Left cardiac atrium (tissue), 4 donors: ENCODE data around the gene DHRS12. TPM values are rescaled to one million over a fixed set of nuclear protein-coding genes. Genes with fewer than 3 reads are reported as not detected.

Experiments used
- ATAC-seq, 2 donors: fragments of 200-7000 bp; cut with Tn5 transposase; one replicate each; pipeline ENCODE4 v1.9.1; 2020; ENCODE audit warnings: mild to moderate bottlenecking in 2 of 2, moderate library complexity in 2 of 2
- DNase-seq: peaks from one replicate; pipeline ENCODE4 v3.0.0-alpha.2; 2020
- intact Hi-C, 2 donors: fragments of 100-400 bp; cut with DNase I; formaldehyde crosslinking; loops; one replicate each; pipeline versions ENCODE4 v1.14.1 to v1.15.1; 2022 to 2023
- total RNA-seq, 2 donors: library from RNA; stranded (reverse); fragmentation: NEBNext Ultra II Directional; extraction: Animal tissue kit (Norgen Biotek cat#: 25700); gene quantifications; one replicate each; pipeline ENCODE4 v1.2.1, GENCODE V29; 2021
- donor health status: DM: no; HTN: yes; CAD: no.
- donor health status: DM: no; HTN: yes; CAD: no; lungs with severe emphysema.
- donor health status: DM: yes; HTN: yes; CAD: no.
- donor health status: Dilated cardiomyopathy.

The DHRS12 gene
- total RNA-seq, 2 donors from 2014 or later, result 9.1 to 13.3 TPM

DNA sequence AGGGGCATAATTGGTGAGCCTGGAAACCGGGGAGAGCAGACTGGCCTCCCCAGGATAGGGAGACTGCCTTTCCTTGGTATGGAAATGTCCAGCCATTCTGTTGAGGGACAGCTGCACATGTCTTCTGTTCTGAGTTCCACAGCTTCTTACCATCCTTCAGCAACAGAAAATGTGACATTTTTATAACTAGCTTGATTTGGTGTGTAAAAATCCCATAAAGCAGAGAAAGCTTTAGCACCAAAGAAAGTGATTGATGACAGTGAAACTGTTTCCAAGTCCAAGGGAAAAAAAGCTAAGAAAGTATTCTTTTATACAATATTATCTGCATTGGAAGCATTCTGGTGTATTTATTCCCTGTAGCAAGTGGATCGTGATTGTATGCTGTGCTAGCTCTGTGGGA, 61.9 kb downstream of the DHRS12 start:
- ATAC-seq, result no peak
- intact Hi-C loops, result no loop called here
- DNase-seq, result no peak

DNA sequence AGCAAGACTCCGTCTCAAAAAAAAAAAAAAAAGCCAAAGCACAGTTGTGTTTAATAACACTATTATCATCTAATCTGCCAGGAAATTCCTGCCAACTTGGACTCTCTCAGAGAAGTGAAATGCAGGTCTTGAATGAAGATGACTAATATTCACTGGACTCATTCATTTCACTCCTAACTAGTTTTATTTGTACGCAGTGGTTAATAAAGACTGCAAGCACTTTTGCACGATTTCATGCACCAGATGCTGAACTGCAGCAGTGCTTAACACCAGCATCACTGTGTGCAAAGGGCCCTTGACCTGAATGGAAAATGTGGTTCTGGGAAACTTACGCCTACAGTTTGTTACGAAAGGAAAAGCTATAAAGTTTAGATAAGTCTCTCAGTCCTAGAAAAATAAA, 63.3 kb downstream of the DHRS12 start:
- DNase-seq, result no peak
- ATAC-seq, result peak; percentile 40 to 47
- intact Hi-C loops, result no loop called here

DNA sequence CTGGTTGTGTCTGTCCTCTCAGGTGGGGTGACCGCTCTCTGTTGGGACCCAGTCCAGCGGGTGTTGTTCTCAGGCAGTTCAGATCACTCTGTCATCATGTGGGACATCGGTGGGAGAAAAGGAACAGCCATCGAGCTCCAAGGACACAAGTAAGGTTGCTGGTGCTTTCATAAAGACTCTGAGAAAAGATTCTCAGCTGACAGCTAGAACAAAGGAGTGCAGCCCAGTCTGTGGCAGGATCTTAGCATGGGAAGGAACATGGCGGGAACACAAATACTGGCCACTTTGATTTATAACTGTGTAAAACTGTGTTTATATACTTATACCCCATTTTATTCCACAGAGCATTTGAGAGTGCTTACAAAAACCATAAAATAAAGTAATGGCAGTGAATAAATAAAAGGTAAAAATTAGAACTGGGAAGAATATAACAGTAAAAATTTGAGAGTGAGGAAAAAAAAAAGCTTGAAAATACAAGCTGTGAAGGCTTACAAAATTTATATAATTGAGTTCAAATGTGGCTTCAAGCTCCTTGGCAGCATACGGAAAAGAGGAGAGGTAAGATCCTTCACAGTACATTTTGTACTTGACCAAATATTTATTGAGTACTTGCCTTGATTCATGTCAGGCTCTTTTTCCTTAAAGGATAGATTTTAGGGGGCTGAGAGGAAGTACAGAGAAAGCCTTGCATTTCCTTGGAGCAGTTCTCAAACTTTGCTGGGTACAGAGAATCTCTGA, 64.8 kb downstream of the DHRS12 start:
- no peak for DNase-seq
- peak in 1 of 2 donors; percentile 24 for ATAC-seq
- intact Hi-C loops, result loop anchor here in 1 of 2 donors (10.0 kb wide), 1 partner anchor 294 kb away; no protein-coding TSS in a partner anchor

DNA sequence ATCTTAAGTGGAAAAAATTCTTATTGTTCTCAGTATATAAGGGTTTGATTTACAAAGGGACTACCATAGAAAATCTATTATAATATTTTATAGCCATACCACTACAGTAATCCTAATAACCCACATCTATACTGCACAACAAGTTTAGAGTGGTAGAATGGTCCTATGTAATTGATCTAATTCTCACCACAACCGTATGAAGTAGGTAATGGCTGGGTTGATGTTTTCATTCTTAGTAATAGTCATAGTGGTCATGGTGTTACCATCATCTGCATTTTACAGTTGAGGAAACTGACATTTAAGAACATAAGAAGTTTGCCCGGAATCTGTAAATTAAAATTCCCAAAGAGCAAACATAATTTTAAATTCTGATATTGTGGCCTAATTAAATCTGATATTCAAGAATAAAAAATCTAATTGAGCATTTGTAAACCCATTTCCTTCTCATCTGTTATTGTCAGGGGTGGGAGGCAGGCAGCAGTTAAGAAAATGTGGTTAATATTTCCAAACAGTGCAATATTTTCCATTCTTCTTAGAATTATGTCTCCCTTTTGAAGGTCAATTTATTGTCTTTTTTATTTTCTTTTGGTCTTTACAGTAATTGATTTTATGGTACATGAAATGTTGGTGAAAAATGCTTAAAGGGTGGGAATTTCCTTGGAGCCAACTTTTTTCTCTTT, 65.6 kb downstream of the DHRS12 start:
- intact Hi-C loops, result loop anchor here in 1 of 2 donors (10.0 kb wide), 1 partner anchor 294 kb away; no protein-coding TSS in a partner anchor
- DNase-seq (no peak), ATAC-seq (no peak)

DNA sequence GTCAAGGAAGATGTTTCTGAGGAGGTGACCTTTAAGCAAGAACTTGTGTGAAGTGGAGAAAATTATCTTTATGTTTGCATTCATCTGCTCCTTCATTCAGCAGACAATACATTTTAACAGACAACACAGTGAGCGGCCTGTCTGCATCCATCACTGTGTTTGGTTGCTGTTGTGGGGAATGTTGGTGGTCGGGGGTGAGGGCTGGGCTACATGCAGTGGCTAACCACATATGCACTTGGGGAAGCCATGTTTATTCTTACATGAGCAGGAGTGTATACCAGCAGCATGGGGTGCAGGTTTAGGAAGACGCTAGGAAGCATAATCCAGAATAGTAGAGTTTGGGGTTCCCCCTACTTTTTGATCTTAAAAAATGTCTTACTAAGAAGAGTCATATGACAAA, 66.4 kb downstream of the DHRS12 start:
- ATAC-seq, result no peak
- intact Hi-C loops, result loop anchor here in 1 of 2 donors (10.0 kb wide), 1 partner anchor 293 kb away; no protein-coding TSS in a partner anchor
- no peak for DNase-seq

DNA sequence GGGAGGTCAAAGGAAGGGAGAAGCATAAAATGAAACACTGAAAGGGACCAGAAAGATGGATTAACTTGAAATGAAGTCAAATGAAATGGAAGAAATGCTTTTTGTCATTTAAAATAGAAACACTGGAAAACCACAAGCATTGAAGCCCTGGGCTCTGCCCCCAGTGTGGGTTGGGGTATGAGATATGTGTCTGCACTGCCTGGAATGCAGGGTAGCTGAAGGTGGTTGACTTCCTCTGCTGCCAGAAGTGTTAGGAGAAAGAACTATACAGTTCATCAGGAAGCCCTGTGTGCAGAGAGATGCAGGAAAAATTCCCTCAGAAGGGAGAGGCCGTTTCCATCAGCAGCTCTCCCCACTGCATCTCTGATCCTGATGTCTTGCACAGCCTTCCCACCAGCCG, 69.2 kb downstream of the DHRS12 start:
- intact Hi-C loops, result loop anchor here in 1 of 2 donors (10.0 kb wide), 1 partner anchor 290 kb away; no protein-coding TSS in a partner anchor
- DNase-seq (no peak), ATAC-seq (no peak)

DNA sequence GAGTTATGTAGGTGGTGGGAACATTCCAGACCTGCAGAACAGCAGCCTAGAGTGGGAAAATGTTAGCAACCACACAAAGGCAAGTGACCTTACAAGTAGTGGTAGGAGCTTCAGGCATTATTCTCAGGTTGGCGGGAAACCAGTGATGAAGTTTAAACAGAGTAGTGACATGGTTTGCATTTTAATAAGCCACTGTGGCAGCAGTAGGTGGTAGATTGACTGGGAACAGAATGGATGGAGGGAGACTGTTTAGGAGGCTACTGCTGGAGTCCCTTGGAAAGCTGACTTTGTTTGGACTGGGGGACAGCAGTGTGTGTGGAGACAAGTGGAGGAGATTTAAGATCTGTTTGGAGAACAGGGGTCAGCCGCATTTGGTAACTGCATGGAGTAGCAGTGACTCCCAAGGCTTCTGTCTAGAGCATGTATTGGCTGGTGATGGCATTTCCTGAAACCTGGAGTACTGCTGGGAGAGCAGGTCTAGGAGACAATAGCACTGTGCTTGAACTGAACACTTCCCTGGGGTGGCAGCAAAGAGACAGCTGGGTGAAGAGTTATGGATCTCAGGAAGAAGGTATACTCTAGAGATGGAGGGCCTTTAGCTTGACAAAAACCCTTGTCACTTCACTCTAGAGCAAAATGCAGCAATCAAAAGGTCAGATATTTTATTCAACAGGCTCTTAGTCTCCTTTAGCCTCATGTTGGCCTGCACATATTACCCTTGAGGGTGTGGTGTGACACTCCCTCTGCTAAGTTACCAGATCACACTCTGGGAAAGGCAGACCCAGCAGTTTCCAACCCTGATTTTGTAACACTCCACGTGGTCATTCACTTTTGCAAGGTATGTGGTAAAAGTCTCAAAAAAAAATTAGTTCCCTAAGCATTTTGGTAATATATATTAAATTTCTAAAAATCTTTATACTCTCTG, 70.3 kb downstream of the DHRS12 start:
- DNase-seq (no peak), ATAC-seq (peak in 1 of 2 donors; percentile 40)
- intact Hi-C loops, result loop anchor here in 1 of 2 donors (10.0 kb wide), 1 partner anchor 289 kb away; no protein-coding TSS in a partner anchor

DNA sequence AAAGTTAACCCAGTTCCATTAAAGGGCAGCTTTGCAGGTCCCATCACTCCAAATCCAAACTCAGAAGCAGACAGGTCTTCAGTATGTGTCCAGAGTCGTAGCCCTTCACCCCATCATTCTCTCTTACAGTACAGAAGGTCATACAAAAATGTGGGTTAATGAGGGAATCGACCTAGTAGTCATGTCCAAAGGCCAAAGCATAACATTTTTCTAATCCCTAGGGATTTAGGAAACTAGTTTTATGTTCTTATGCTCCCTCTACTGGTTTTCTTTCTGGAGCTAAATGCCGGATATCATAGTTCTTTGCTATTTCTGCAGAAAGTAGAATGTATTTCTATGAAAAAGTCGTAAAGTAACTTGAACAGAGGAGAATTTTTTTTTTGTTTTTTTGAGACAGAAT, 72.2 kb downstream of the DHRS12 start:
- DNase-seq (no peak), ATAC-seq (peak; percentile 39 to 48)
- intact Hi-C loops, result loop anchor here in 1 of 2 donors (10.0 kb wide), 1 partner anchor 287 kb away; no protein-coding TSS in a partner anchor

DNA sequence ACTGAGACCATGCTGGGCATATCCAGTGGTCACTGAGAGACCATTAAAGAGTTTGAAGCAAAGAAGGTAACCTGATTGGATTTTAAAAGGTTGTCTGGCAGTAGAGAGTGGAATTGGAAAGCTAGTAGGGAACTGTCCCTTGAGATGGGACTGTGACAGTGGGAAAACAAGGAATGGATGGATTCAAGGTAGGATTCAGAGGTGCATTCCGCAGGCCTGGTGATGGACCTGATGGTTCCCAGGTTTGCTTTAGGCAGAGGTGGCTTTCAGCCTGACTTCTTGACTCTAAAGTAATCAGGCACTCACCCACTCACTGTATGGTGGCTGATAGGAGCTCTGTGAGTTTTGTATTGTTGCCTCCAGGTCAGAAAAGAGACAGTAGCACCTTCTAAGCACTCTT, 73.0 kb downstream of the DHRS12 start:
- intact Hi-C loops, result loop anchor here in 1 of 2 donors (10.0 kb wide), 1 partner anchor 286 kb away; no protein-coding TSS in a partner anchor
- DNase-seq (no peak), ATAC-seq (no peak)

DNA sequence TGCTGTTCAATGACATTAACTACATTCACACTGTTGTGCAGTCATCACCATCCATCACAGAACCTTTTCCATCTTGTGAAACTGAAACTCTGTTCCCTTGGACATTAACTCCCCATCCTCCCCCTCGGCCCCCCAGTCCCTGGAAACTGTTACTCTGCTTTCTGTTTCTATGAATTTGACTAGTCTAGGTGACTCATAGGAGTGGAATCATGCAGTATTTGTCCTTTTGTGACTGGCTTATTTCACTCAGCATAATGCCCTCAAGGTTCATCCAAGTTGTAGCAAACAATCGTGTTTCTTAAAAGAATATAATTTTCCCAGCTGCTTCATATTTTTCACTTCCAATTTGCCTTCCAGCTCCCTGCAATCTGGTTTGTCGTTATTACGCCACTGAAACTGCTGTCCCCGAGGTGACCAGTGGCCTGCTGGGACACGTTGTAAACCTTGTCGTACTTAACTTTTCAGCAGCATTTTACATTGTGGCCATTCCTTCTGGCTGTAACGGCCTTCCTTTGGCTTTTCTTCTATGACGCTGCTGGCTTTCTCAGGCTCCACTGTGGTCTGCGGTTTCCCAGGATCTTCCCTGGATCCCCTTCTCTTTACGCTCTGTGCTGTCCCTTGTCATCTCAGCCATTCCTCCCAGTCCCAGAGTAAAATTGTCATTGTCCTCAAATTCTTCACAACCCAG, 74.0 kb downstream of the DHRS12 start:
- ATAC-seq, result peak; percentile 58 to 75
- intact Hi-C loops, result loop anchor here (10.0 kb wide), 2 partner anchors 105 to 285 kb away; no protein-coding TSS in a partner anchor
- peak; percentile 46 for DNase-seq

DNA sequence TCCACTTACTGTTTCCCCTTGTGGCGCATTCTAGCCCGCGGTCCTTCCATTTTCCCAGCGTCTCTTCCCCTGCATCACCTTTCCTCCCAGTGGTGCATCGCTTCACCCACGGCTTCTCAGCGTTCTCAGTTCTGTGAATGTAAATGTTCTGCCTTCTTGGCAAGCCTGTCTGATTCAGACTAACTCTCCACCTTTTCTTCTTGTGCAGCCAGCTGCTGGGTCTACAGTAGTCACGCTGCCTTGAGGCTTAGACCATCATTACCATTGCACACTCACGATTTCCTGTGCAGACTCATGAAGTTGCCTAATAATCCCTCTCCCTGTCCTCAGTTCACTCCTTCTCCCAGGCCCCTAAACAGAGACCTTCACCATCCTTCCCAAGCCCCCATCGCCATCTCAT, 75.0 kb downstream of the DHRS12 start:
- intact Hi-C loops, result loop anchor here in 1 of 2 donors (10.0 kb wide), 1 partner anchor 104 kb away; no protein-coding TSS in a partner anchor
- DNase-seq, result no peak
- ATAC-seq, result no peak

DNA sequence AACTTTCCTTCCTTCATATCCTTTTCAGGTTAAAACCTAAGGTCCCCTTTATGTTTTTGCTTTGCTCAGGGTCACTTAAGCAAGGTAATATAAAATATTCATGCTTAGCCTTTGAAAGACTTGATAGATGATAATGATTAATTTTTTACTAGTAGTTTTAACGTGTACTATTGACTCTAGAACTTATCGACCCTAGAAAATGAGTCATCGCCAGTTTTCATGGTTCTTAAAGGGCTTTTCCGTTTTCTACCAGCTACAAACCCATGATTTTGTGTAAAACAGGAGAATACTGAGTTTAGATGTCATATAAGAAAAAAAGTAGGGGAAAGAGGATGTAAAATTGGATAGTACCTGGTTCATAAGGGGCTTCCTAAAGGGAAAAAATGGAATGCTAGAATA, 75.7 kb downstream of the DHRS12 start:
- ATAC-seq (no peak), DNase-seq (no peak)
- intact Hi-C loops, result loop anchor here in 1 of 2 donors (10.0 kb wide), 1 partner anchor 103 kb away; no protein-coding TSS in a partner anchor

DNA sequence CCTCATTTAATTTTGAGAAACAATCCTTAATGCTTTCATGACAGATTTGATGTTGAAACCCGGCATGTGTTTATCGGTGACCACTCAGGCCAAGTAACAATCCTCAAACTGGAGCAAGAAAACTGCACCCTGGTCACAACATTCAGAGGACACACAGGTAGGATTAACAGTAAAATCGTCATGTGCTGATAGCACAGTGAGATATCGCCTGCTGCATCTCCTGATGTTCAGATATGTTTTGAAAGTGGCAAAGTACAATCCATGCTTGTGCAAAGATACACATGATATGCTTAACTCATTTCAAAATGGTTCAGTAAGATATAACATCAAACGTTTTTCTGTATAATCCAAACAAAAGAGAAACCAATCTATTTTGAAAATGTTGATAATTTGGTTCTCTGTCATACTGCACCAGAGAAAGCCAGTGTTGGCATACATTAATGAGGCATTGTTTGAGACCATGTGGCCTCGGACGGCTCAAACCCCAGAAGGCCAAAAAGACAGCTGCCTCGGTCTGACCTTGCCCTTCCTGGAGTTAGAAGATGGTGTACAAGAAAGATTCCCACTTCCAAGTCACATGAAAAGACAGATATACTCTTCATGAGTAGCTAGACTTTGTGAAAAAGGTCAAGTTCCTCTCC, 76.2 kb downstream of the DHRS12 start:
- no peak for ATAC-seq

DNA sequence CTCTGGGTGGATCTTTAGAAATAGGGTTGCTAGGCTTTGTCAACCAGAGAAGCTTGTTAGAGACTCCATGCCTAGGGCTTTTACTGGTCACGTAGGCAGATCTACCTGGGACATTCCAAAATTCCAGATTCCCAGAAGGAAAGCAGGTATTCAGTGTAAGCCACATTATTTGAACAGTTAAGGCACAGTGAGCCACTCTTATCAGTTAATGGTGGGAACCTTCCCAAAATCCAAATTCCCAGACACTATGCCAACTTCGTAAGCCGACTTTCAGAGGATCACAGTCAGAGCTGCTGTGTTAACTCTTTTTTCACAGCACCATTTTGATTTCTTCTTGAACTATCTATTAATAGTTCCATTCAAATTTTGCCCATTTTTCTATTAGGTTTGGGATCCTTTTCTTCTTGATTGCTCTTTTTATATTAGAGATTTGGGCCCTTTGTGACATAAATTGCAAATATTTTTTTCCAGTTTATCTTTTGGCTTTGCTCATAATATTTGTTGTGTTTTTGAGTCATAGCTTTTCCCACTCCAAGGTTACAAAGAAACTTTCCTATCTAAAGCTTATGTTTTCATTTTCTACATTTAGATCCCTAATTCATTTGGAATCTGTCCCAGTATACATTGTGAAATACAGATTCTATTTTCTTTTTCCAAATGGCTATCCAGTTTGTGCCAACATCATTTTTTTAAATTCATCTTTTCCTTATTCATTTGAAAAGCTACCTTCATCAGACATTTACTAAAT, 77.3 kb downstream of the DHRS12 start:
- ATAC-seq (peak in 1 of 2 donors; percentile 27), DNase-seq (no peak)
- intact Hi-C loops, result loop anchor here in 1 of 2 donors (10.0 kb wide), 1 partner anchor 102 kb away; no protein-coding TSS in a partner anchor

More for the DNA sequence above, 76.2 kb downstream of the DHRS12 start:
- no peak for DNase-seq
- intact Hi-C loops, result loop anchor here in 1 of 2 donors (10.0 kb wide), 1 partner anchor 103 kb away; no protein-coding TSS in a partner anchor

DNA sequence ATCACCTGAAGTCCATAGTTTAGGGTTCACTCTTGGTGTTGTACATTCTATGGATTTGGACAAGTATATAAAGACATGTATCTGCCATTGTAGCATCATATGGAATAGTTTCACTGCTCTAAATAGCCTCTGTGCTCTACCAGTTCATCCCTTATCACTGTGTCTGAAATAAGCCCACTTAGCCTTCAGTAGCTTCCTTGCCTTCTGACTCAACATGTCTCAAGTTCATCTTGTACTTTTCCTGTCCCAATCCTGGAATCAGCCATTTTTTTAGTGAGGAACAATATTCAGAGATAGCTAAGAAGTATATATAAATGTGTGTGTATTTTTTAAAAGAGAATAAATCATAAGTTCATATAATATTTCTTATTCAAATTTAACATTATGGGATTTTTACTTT, 79.2 kb downstream of the DHRS12 start:
- ATAC-seq, result no peak
- no peak for DNase-seq
- intact Hi-C loops, result loop anchor here in 1 of 2 donors (10.0 kb wide), 1 partner anchor 100 kb away; no protein-coding TSS in a partner anchor

DNA sequence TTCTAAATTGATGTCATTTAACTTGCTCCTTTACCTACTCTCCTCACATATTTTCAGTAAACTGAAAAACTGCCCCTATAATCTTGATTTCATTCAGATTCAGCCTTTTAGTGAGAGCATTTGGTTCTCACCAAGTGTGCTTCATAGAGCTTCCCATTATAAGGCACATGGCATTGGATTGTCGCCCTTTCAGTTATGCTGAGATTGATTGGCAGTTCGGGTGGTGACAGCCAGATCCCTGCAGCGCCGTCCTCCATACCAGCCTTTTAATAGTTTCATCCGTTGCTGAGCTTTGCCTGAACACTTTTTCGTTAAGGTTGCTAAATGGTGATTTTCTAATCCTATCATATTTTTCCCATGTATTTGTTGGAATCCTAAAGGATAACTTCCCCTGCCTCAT, 80.4 kb downstream of the DHRS12 start:
- ATAC-seq, result no peak
- intact Hi-C loops, result loop anchor here in 1 of 2 donors (10.0 kb wide), 1 partner anchor 99 kb away; no protein-coding TSS in a partner anchor
- no peak for DNase-seq

DNA sequence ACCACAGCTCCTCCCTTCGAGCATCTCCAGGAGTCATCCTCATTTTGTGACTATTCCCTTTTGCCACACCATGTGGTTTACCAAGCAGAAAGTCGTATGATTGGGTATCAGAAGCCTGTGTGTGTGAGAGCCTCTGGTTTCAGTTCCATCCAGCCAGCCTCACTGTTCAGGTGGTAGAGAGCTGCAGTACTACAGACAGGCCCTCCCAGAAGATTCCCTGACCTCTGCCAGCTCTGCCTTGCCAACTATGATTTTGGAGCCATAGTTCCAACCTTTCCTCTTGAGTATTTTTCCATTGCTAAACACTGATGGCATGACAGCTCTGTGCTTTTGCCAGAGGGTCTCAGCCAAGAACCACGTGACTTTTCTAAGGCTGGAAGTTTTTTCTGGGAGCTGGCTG, 82.5 kb downstream of the DHRS12 start:
- ATAC-seq (peak; percentile 81 to 91), DNase-seq (peak; percentile 40)
- intact Hi-C loops, result loop anchor here in 1 of 2 donors (10.0 kb wide), 1 partner anchor 97 kb away; no protein-coding TSS in a partner anchor
